Measurements from ENCODE around the gene IGF1R.

IGF1R gene

DNA sequence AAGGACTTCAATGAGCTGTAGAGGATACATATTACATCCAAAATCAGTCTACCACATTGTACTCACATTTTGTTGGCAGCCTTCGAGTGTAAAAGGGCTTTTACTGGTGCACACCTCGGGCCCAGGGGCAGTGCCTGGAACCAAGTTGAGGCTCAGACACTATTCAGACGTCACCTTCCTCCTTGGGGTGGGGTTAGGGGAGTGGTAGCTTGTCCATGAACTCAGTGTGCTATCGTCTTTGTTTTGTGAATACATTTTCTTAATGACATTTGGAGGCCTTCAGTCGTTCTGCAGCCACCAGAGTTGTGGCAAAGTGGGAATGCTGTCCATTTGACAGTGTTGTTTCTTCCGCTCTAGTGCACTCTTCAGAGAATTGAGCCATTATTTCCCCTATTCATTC is 245.1 kb downstream of the IGF1R start:
- DNase-seq = no peak

DNA sequence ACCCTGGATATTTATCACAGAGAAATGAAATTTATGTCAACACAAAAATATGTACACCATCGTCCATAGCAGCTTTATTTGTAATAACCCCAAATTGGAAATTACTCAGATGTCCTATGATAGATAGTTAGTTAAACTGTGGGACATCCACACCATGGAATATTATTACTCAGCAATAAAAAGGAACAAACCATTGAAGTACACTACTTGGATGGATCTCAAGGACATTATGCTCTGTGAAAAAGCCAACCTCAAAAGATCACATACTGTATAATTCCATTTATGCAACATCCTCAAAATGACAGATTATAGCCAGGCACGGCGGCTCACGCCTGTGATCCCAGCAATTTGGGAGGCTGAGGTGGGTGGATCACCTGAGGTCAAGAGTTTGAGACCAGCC is 246.0 kb downstream of the IGF1R start:
- DNase-seq = no peak

DNA sequence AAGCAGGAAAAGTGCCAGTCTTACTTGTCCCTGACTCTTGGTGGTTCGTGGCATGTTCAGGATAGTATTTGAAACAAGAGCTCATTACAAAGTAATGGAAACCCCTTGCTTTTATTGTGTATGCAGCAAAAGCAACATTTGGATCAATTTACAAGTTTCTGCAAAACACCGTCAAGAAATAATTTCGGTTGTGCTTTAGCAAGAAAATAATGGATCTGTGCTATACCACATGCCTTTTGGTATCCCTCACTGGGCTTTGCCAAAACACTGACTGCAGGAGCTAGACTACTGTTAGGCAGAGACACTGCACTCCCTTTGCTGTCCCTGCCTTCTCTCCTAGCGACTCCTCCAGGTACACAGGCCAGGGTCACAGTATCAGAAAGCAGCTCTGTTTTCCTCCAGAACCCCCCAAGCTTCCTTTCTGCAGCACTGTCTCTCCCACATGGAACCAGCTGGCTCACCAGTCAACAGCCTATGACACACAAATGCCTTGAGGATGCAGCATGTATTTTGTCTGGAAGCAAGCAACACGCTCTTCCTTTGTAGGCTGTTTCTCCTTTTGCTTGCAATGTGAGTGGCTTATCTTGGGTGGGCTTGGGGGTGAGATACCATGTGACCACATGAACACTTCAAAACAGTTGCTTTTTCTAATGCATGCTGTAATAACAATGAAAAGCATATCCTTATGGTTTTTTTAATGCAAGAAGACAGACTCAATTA is 247.8 kb downstream of the IGF1R start:
- no peak for DNase-seq

DNA sequence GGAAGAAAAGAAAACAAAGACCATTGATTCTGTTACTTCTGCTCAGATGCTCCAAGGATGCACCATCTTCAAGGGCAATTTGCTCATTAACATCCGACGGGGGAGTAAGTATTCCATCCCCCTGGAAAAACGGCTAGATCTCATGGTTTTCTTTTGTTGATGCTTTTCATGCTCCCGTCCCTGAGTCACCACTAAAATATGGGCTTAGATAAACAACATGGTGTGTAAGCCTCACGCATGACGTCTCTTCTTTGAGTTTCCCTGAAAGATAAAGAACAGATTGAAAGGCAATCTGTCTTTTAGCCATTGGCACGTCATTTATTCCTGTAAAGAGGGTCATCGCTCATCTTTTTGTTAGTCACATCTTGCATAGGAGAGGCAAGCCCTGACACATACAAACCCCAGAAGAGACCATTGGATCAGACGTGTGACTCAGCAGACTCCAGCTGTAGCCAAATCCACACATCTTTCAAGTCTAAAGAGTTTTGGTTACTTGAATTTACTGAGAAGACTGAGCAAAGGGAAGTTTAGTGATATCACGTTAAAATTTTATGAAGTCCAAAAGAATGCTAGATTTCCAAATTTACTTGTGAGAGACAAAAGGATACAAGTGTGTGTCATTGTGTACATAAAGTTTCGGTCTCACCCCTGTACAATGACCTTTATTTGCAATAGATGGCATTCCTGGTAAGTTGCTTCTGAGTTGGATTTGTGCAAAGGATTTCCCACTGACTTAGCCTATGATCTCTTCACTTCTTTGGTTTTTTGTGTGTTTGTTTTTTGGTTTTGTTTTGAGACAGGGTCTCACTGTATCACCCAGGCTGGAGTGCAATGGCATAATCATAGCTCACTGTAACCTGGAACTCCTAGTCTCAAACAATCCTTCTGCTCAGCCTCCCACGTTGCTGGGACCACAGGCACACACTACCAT is 248.7 kb downstream of the IGF1R start:
- DNase-seq = no peak

DNA sequence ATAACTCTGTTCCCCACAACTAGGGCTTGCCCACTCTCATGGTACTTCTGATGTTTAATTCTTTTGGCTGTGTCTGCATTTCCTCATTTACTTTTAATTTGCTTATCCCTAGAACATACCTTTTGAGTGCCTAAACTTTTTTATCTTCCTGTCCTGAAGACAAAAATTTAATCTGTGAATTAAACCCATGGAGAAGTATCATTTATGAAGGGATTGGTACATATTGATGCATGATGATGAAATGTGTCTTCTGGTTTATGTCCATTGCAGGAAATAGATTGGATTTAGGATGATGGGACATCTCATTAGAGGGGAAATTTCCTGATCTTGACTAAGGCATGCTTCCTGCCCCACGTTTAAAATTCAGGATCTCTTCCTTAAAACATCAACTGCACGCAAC is 249.8 kb downstream of the IGF1R start:
- no peak for DNase-seq

DNA sequence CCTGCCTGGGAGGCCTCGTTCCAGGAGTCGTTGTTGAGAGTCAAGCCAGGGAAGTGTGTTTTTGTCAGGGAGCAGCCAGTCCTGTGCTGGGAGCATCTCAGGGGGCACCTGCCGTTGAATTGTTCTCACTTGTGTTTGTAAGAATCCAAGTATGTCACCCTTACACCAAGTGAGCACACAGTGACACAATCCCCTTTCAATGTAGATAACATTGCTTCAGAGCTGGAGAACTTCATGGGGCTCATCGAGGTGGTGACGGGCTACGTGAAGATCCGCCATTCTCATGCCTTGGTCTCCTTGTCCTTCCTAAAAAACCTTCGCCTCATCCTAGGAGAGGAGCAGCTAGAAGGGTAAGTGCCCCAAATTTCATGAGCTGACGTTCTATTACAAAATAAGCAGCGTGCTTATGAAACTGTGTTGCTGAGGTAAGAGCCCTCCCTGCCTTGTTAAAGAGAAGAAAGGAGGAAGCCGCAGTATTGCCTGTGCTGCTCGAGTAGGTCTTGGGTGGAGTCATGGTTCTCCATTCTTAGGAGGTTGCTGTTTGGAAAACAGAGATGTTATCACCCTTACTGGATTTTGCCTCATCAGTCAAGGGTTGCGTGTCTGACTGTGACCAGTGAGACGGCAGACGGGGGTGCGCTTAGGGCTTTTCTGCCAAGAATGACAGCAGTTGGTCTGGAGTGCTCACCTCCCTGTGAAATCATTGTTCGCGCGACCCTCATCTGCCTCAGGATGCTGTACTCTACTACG is 251.1 kb downstream of the IGF1R start:
- DNase-seq = peak; percentile 95

DNA sequence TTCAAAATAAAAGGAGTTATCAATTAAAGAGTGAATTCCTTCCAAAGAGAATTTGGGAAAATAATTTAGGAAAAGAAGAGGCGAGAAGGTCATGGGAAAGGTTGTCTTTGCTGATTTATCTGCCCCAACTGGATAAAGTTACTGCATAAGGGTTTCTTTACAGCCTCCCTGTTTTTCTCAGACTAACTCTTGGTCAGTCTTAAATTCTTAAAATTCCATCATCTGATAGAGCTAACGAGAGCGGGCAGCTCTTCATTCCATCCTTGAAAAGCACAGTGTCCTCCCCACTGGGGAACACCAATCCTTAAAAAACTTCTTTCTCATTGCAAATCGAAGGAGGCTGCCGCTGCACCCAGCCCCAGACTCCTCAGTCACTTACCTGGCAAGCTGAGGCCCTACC is 252.0 kb downstream of the IGF1R start:
- no peak for DNase-seq

DNA sequence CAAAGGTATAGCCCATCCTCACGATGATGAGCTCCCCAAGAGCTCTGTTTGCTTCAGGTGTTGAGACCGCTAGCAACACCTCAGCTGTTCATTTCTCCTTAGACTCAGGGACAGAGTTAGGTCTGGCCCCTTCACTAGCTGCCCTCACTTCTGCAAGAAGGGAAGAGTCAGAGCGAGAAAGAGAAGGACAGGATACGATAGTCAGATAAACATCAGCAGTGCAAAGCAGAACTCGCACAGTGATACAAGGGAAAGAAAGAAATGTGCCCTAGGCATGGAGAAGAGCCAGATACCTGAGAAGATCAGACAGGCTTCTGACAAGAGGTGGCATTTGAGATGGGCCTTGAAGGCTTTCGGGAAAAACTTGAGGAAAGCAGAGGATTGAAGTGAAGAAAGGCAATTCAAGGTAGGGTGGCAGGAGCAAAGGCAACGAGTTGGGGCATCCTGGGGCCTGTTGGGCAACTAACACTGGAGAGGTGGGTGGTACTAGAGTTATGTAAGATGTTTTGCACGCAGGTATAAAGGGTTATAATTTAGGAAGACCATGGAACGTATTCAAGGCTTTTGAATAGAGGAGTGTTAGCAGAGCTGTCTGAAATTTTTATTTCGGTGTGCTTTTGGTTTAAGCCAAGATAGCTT is 253.2 kb downstream of the IGF1R start:
- DNase-seq = no peak

DNA sequence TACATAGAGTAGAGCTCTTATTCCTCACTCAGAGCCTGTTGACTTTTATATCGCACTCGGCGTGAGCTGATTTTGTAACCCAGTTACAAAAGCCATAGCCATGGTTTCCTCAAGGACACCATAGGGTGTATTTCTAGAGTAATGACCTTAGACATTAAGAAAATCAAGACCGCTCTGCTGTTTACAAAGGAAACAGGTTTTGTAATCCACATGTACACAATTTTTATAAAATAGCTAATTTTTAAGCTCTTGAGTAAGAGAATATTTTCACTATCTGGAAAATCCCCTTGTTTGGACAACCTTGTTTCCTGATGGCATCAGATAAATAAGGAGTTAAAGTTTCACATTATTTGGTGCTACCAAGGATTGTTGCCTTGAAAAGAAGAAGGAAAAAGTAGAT is 254.6 kb downstream of the IGF1R start:
- DNase-seq = peak; percentile 17 to 37

DNA sequence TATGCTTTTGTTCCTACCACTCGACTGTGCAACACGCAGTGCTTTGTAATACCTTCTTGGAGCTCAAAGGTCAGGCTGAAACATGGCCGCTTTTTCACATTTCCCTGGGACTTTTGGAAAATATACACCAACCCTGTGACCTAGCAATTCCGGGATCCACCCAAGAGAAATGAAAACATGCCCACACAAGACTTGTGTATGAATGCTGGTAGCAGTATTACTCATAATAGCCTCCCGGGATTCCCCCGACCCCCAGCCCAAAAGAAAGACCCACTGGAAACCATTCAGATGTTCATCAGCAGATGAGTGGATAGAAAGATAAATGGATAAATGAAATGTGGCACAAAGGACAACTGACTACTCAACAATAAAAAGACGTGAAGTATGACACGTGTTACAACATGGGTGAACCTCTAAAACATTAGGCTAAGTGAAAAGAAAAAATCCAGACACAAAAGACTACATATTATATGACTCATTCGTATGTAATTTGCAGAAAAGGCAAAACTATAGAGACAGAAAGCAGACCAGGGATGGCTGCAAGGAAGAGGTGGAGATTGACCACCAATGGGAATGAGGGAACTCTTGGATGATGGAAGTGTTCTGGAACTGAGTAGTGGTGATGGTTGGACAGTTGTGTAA is 255.2 kb downstream of the IGF1R start:
- DNase-seq = no peak

DNA sequence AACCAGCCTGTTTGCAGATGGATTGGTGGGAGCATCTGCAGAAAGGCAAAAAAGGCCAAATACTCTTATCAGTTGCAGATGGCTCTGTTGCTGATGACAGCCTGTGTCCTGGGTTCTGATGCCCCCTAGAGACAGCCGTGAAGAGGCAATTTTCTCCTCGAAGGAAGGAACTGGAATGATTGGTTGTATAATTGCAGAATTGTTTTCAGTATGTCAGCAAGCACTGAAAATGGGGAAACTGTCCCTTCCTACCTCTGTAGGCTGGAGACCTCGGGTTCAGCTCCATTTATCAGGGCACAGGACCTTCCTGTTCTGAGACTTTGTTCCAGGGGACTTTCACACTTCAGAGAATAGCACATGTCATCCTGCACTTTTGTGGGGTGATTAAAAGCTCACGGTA is 256.2 kb downstream of the IGF1R start:
- DNase-seq = peak; percentile 86 to 88

DNA sequence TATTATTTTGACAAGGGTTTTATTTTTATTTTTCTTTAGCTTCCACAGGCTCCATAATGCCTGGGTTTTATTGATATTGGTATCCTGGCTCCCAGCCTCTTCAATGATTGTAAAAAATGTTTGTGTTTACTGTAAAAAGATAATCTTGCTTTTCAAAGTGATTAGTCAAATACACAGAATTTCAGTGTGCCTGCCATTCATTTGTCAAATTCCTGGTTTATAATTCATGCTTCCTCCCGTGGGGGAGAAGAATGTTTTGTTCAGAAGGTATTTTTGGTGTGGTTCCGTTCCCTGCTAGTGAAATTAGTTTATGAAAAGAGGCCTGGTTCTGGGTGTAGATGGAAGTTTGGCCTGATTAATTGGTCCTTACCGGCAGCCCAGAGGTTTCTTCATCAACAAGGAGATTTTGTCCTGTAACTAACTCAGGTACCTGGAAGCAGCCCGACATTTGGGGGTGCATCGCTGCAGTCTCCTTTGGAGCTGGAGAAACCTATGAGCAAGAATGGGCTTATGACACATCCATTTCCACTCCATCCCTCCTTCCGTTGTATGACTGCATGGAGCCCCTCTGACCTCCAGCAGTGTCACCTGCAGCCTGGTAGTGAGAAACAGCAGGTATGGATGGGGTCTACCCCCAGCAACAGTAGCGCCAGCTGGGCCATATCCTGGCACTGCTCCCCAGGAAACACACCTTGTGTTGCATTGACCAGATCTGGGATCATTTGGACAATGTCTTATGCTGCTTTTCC is 257.8 kb downstream of the IGF1R start:
- DNase-seq = no peak

DNA sequence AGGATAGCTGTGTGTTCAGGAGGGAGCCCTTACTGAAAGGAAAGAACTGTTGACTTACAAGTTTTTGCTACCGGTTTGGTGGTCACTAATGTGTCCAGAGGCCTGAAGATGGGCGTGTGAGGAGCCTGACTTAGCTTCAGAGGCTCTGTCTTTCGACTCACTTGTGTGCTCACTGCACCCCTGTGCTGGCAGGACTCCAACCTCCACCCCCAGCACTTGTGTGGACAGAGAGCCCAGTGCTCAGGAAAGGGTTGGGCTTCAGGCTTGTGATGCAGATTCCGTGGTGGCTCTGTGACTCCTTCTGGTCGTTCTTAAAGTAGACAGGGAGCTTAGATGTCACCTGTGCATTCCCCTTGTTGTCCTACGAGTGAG is 258.4 kb downstream of the IGF1R start:
- DNase-seq = no peak

DNA sequence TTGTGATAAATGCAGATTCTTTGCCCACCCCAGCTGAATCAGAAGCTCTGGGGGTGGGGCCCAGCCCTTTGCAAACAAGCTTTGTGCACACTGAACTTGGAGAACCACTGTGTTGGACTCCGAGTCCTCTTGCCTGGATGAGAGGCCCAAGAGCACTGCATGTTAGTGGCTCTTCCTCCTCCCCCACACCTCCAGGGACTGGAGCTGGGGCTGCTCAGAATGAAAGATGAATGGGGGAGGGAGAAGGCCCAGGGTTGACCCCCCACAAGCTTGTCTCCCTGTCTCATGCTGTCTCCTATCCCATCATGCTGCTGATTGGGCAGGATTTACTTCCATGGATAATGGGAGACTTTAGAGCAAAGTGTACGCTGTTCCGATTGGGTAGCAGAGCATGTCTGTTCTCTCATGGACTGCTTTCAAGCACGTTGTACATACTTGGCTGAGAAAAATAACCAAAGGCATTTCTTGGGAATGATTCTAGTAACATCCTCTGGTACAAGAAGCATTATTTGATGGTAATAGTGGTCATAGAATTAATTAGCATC is 259.7 kb downstream of the IGF1R start:
- no peak for DNase-seq

DNA sequence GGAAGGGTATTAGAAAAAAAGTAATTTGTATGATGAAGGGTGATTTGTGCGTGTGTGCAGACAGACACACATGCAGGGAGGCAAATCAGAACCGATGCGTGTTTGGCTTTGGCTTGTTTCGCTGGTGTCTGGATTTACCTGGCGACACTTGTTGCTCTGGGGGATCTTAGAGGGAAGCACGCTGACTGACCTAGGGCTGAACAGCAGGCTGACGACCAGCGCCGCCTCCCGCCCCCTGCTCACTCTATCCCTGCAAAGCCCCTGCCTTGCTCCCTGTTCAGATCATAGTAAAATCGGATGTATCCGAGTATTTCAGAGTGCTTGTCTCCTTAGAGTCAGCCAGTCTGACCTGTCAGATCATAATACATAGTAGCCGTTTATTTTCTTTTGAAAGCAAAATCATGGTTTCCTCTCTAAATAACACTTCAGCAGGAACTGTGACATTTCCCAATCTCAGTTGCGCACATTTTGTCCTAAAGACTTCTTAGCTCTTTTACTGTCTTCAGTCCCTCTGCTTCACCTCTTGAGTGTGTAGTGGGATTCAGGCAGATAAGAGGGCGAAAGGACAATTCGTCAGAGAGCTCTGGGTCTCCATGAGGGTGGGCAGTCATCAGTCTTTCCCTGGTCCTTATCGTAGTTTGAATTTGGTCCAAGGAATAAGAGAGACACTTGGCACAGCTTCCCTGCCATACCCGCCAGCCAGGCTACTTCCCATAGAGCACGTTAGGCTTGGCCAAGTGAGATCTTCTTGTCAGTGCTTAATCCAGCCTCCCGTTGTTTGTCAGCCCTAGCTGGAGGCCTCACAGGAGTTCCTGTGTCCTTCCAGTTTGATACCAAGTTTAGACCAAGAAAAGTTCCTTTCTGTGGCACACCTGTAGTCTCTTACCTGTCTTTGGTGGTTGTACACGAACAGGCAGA is 261.9 kb downstream of the IGF1R start:
- DNase-seq = no peak

DNA sequence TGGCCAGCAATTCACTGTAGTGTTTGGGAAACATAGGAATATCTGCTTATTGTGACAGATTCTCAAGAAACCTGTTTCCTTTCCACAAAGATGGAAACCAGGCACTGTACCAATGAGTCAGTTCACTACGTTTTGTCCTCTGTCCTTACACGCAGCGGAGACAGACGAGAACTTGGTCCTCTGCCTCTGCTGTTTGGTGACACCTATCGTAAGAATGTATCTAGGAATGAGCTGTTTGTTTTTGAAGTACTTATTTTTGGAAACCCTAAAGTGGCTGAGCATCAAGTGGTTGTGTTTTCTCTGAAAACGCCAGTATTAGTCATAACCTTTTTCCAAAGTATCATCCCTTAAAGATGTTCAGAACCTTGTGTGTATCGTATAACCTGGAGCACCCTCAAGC is 266.3 kb downstream of the IGF1R start:
- no peak for DNase-seq

DNA sequence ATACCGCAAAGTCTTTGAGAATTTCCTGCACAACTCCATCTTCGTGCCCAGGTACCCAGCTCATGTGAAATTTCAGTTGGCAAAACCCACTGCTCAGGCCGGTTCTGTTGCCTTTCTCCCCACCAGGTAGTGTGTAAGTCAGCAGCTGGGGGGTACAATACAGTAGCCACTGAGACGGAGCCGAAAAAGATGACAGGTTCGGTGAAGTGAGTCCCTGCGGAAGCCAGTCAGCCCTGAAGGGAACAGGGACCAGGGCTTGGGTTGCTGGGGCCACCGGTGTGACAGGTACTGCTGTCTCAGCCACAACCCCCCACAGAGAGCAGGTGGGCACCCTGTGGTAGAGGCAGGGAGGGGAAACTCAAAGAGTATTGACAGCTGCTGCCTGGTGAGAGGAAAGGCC is 268.5 kb downstream of the IGF1R start:
- DNase-seq = no peak

DNA sequence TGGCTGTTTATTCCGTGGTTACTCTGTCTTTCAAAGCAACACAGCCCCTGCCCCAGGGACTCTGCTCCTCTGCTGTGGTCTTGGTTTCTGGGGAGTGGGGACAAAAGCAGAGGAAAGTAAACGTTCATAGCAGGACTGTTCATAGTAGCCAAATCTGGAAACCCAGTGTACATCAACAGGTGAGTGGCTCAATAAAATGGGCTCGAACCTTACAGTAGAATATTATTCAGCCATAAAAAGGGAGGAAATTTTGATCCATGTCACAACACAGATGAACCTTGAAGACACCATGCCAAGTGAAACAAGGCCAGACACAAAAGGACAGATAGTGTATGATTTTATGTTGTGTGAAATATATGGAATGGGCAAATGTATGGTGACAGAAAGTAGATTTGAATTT is 269.1 kb downstream of the IGF1R start:
- no peak for DNase-seq

DNA sequence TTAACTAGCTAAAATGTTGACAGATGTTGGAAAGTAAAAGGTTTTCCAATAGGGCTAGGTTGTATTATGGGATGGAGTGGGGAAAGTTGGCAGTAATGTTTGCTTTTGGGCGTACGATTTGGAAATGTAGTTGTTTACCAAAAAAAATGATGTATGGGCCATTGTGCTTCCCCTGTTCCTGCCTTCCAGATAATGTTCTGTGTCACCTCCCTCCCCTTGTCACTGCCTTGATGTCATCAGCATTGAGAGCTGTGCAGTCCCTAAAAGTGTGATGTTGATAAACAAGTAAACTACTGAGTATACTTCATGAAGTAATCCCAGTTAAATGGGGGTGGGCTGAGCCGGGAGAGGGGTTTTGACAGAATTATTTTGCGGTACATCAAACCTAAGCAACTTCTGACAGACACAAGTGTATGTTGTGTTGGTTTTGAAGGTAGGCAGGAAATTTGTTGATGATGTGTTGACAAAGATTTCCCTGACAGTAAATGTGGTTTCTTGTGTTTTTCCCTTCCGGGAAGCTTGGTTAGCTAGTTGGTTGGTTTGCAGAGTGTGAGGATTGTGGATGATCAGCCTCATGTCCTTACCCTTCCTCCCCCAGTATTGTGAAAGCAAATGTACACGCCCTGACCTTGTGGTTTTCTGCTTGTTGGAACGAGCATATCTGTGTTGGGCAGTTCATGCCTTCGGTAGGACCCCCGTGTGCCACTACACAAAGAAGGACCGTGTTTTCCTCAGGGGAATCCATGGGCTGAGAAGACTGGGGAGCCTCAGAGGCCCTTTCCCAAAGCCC is 271.9 kb downstream of the IGF1R start:
- no peak for DNase-seq

Measured in inflammatory macrophage (primary cell).